ENCODE measurements around the gene IRF2.

Gene IRF2

GRCh38 chr4:184473499-184474262, 669 bp downstream of the IRF2 start:
- DNase-seq = peak in 2 of 3 experiments; percentile 74 to 82

GRCh38 chr4:184472614-184473498, 1.5 kb downstream of the IRF2 start:
- DNase-seq = peak; percentile 25 to 77 (median 76)

GRCh38 chr4:184471881-184472613, 2.3 kb downstream of the IRF2 start:
- peak; percentile 15 to 76 (median 67) for DNase-seq

GRCh38 chr4:184470785-184471110, 3.6 kb downstream of the IRF2 start:
- DNase-seq = no peak

- no peak for DNase-seq
These were observed 7.7 kb downstream of the IRF2 start for GRCh38 chr4:184466634-184467033.

- no peak for DNase-seq
These were observed 9.4 kb downstream of the IRF2 start for GRCh38 chr4:184464759-184465454.

- no peak for DNase-seq
These were observed 10.5 kb downstream of the IRF2 start for GRCh38 chr4:184463856-184464255.

GRCh38 chr4:184463158-184463557, 11.2 kb downstream of the IRF2 start:
- no peak for DNase-seq

- peak in 1 of 3 experiments; percentile 4 for DNase-seq
These were observed 11.6 kb downstream of the IRF2 start for GRCh38 chr4:184462724-184463123.

GRCh38 chr4:184461711-184462441, 12.5 kb downstream of the IRF2 start:
- DNase-seq = no peak

- no peak for DNase-seq
These were observed 13.7 kb downstream of the IRF2 start for GRCh38 chr4:184460499-184461285.

GRCh38 chr4:184459413-184459812, 14.9 kb downstream of the IRF2 start:
- DNase-seq = no peak

- DNase-seq = peak; percentile 34 to 46 (median 40)
These were observed 16.7 kb downstream of the IRF2 start for GRCh38 chr4:184457535-184458249.

GRCh38 chr4:184456337-184456736, 18.0 kb downstream of the IRF2 start:
- DNase-seq = no peak

- DNase-seq = no peak
These were observed 19.1 kb downstream of the IRF2 start for GRCh38 chr4:184455299-184455698.

- DNase-seq = no peak
These were observed 20.8 kb downstream of the IRF2 start for GRCh38 chr4:184453365-184454160.

GRCh38 chr4:184452740-184453139, 21.6 kb downstream of the IRF2 start:
- no peak for DNase-seq

- DNase-seq = no peak
These were observed 22.6 kb downstream of the IRF2 start for GRCh38 chr4:184451726-184452125.

- DNase-seq = no peak
These were observed 23.4 kb downstream of the IRF2 start for GRCh38 chr4:184450743-184451535.
